ENCODE measurements around the gene KCNQ5.

- TF ChIP-seq CTCF (IDR thresholded peaks at IDR 0.05; ENCODE audit: low read length) (no peak), EZH2 (IDR thresholded peaks at IDR 0.05; ENCODE audit: borderline replicate concordance, low read length) (no peak)
These were observed 347.8 kb downstream of the KCNQ5 start for GRCh38 chr6:72969666-72970065.
